ENCODE results near the gene FOXJ1. TPM values are rescaled to one million over a fixed set of nuclear protein-coding genes. Genes with fewer than 3 reads are reported as not detected.
A peak's percentile ranks its signal among the peaks of the same experiment; 100 is the strongest.

FOXJ1 gene
- total RNA-seq, 3 donors from 2014 or later, result 0.15 TPM; not detected in 2

DNA sequence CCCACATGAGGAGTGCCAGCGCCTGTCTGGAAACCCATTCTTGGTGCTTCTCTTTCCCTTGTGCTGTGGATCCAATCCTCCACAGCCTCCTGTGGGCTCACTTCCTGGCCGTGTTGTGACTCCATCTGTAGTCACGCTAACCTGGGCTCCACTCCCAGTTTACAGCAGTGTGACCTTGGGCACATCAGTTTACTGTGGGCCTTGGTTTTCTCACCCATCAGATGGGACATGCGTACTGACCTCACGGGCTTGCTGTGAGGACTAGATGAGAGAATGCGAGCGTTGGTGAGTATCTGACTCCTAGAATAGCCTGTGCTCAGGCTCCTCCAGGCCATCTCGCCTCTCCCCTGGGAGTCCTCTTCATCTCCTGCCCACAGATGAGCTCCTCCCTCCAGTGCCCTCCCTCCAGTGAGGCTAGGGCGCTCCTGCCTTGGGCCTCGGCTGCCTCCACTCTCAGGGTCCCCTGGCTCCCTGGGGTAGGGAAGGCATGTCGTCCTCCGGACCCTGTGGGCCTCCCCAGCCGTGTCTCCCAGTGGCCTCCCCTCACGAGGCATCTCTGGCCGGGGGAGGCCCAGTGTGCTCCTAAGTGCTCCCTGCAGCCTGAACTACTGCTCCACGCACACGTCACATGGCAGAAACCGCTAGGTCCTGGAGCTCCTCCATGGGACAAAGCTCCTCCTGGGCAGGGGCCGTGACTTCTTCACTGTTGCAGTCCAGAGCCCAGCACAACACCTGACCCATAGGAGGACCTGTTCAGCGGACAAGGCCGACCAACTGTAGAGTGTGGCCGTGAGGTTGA is 5.2 kb upstream of the FOXJ1 start:
- Histone ChIP-seq H3K27ac (peak overlapping the region in 1 of 2 donors; percentile 52), H3K4me3 (no peak overlapping the region), H3K4me1 (no peaks in the 10 kb centered on the region), H3K27me3 (no peaks in the 10 kb centered on the region), H3K9me3 (no peaks in the 10 kb centered on the region), H3K36me3 (no peaks in the 10 kb centered on the region)
- no peak for TF ChIP-seq POLR2AphosphoS5 (IDR thresholded peaks at IDR 0.05)
- TF ChIP-seq, protein P1, sequence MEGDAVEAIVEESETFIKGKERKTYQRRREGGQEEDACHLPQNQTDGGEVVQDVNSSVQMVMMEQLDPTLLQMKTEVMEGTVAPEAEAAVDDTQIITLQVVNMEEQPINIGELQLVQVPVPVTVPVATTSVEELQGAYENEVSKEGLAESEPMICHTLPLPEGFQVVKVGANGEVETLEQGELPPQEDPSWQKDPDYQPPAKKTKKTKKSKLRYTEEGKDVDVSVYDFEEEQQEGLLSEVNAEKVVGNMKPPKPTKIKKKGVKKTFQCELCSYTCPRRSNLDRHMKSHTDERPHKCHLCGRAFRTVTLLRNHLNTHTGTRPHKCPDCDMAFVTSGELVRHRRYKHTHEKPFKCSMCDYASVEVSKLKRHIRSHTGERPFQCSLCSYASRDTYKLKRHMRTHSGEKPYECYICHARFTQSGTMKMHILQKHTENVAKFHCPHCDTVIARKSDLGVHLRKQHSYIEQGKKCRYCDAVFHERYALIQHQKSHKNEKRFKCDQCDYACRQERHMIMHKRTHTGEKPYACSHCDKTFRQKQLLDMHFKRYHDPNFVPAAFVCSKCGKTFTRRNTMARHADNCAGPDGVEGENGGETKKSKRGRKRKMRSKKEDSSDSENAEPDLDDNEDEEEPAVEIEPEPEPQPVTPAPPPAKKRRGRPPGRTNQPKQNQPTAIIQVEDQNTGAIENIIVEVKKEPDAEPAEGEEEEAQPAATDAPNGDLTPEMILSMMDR (IDR thresholded peaks at IDR 0.05), result no peak
- TF ChIP-seq POLR2A (IDR thresholded peaks at IDR 0.05), result no peak
- peak in 1 of 2 donors; percentile 42 for DNase-seq (ENCODE audit: low spot score in 2 of 2)
- intact Hi-C loops (cut with DNase I; ENCODE audit: low total_unique reads), result no loop called here

DNA sequence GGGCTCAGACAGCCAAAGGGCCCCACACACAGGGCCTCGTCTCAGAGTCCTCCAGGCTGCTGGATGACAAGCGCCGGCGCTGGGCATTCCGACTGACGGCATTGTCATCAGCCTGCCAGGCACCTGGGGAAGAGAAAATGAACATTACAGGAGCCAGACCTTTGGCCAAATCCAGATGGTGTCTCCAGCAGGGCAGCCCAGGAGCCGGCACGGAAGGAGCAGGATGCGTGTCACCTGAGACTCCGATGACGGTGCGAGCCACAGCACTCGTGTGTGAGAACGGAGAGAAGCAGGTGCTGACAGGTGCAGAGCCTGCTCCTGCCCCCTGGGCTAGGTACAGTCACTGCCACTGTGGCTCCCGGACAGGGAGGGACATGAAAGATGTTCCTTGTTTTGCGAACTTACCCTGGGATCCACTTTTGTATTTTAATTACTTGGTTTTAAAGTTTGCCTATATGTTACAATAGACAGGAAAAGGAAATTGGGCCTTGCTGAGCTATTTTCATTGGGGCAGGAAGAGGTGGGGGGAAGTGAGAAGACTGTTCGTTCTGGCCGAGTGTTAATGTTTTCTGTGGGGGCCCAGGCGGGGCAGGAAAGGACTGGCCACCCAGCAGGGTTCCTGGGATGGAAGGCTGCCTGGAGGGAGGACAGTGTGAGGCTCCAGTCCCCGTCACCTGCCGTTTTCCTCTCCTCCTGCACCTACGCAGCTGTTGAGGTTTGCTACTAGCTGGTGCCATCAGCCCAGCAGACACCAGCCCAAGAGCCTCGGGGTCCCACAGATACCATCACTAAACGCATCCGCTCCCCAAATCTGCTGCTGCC is 4.4 kb upstream of the FOXJ1 start:
- Histone ChIP-seq H3K4me3 (no peak overlapping the region), H3K27me3 (peaks cover 0 to under 1% of the 10 kb centered on the region in 2 donors), H3K36me3 (no peaks in the 10 kb centered on the region), H3K4me1 (no peaks in the 10 kb centered on the region), H3K27ac (peak overlapping the region in 1 of 2 donors; percentile 52), H3K9me3 (no peaks in the 10 kb centered on the region)
- TF ChIP-seq POLR2A (IDR thresholded peaks at IDR 0.05), result no peak
- TF ChIP-seq, protein P1 (IDR thresholded peaks at IDR 0.05), result no peak
- no peak for TF ChIP-seq POLR2AphosphoS5 (IDR thresholded peaks at IDR 0.05)
- DNase-seq (ENCODE audit: low spot score in 2 of 2), result peak in 1 of 2 donors; percentile 49
- intact Hi-C loops (cut with DNase I; ENCODE audit: low total_unique reads), result no loop called here

DNA sequence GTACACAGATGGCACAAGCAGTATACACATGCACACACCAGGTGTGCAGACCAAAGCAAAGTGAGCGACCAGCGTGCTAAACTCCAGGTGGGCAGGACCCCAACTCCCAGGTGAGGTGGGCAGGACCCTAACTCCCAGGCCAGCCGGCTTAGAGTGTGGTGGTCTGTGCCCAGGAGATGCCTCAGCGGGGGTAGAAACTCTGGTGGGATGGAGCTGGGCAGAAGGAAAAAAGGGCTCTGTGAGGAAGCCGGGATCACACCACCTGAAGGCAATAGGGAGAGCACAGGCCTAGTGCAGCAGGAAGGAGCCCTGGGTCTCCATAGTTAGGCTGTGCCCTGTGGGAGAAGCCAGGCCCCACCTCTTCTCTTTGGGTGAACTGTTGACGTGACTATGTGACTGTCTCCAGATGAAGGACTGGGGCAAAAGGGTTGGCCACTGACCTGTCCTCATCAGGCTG is 1.6 kb upstream of the FOXJ1 start:
- TF ChIP-seq, protein P1 (IDR thresholded peaks at IDR 0.05), result no peak
- TF ChIP-seq POLR2A (IDR thresholded peaks at IDR 0.05) (no peak), POLR2AphosphoS5 (IDR thresholded peaks at IDR 0.05) (no peak)
- no peak for DNase-seq (ENCODE audit: low spot score in 2 of 2)
- Histone ChIP-seq H3K9me3 (no peaks in the 10 kb centered on the region), H3K27ac (no peak overlapping the region), H3K4me1 (peaks cover 0 to 2% of the 10 kb centered on the region in 2 donors), H3K36me3 (no peaks in the 10 kb centered on the region), H3K4me3 (no peak overlapping the region), H3K27me3 (peaks cover 8 to 28% of the 10 kb centered on the region in 2 donors)
- intact Hi-C loops (cut with DNase I; ENCODE audit: low total_unique reads), result no loop called here

DNA sequence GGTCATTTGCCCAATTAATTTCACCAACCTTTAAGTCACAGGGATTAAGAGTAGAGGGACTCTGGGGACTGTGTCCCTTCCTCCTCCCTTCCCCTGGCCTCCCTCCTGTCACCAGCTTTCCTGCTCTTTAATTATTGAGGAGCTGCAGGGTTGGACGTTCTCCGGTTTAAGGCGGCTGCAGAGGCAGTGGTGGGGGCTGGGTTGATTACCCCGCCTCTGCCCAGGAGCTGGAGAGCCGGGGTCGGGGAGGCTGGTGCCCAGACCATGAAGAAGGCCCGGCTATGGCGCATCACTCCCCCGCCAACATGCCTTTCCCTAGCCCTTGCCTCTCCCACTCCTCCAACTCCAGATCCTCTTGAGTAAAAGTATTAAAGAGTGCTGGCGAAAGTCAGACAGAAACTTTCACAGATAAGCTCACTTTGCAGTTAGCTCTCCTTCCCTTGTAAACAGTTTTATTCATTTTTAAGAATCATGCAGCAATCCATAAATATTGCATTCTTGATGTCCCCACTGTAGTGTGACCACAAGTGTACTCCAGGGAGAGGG is 1.1 kb upstream of the FOXJ1 start:
- no peak for DNase-seq (ENCODE audit: low spot score in 2 of 2)
- Histone ChIP-seq H3K36me3 (no peaks in the 10 kb centered on the region), H3K27me3 (peaks cover 13 to 33% of the 10 kb centered on the region in 2 donors), H3K4me1 (peaks cover 0 to 2% of the 10 kb centered on the region in 2 donors), H3K27ac (no peak overlapping the region), H3K4me3 (peak overlapping the region in 1 of 3 donors; percentile 66), H3K9me3 (no peaks in the 10 kb centered on the region)
- intact Hi-C loops (cut with DNase I; ENCODE audit: low total_unique reads), result no loop called here
- TF ChIP-seq POLR2A (IDR thresholded peaks at IDR 0.05) (no peak), POLR2AphosphoS5 (IDR thresholded peaks at IDR 0.05) (no peak)
- TF ChIP-seq, protein P1 (IDR thresholded peaks at IDR 0.05), result no peak
